HUDEP-2 (cell line): ENCODE data around the gene VPS52.

ENCODE experiments used
- DNase-seq, 76 experiments: peaks; one replicate each; lab custom pipeline; 2025; ENCODE audit not compliant: unreplicated experiment in 76 of 76; lab: John Stamatoyannopoulos, UW

Gene VPS52

DNA sequence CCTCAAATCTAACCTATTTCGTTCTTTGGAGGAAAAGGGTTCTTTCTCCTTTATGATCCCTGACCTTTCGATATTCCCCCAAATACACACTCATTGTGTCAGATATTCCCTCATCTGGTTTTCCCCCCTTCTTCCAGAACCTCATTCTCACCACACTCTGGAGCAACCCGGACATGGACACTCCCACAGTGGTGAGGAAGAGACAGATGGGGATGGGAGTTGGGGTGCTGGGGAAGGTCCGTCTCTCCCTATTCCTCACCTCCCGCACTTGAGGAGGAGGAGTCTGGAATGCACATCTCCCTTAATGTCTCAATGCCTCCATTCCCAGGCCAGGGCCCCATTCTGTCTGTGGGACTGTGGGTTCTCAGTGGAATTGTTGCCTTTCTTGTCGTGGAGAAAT is 69.7 kb downstream of the VPS52 start:
- no peak for DNase-seq

DNA sequence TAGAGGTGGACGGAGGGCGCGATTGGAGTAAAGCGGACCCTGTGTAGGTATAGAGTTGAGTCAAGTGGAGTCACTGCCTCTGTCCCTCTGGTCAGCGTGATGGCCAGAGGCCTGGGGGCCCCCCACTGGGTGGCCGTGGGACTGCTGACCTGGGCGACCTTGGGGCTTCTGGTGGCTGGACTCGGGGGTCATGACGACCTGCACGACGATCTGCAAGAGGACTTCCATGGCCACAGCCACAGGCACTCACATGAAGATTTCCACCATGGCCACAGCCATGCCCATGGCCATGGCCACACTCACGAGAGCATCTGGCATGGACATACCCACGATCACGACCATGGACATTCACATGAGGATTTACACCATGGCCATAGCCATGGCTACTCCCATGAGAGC is 70.5 kb downstream of the VPS52 start:
- DNase-seq = no peak
